Lower leg skin (tissue), 3 donors: Measurements from ENCODE around the gene ITGA7.

Experiments
- POLR2A ChIP-seq, 2 donors: fragments of 450-650 bp; IDR thresholded peaks; one replicate each; pipeline ENCODE4 v1.6.1; 2016 to 2017; ENCODE audit warnings: antibody characterized with exemption in 2 of 2, mild to moderate bottlenecking in 1 of 2, moderate library complexity in 1 of 2
- TF ChIP-seq, protein P1 (sequence below), 3 donors: fragments of 450-650 bp; IDR thresholded peaks; one replicate each; pipeline ENCODE4 v1.5.1; 2016; ENCODE audit warnings: antibody characterized with exemption in 3 of 3, mild to moderate bottlenecking in 3 of 3, moderate library complexity in 2 of 3

- TF ChIP-seq, protein P1, sequence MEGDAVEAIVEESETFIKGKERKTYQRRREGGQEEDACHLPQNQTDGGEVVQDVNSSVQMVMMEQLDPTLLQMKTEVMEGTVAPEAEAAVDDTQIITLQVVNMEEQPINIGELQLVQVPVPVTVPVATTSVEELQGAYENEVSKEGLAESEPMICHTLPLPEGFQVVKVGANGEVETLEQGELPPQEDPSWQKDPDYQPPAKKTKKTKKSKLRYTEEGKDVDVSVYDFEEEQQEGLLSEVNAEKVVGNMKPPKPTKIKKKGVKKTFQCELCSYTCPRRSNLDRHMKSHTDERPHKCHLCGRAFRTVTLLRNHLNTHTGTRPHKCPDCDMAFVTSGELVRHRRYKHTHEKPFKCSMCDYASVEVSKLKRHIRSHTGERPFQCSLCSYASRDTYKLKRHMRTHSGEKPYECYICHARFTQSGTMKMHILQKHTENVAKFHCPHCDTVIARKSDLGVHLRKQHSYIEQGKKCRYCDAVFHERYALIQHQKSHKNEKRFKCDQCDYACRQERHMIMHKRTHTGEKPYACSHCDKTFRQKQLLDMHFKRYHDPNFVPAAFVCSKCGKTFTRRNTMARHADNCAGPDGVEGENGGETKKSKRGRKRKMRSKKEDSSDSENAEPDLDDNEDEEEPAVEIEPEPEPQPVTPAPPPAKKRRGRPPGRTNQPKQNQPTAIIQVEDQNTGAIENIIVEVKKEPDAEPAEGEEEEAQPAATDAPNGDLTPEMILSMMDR (IDR thresholded peaks at IDR 0.05), result no peak
- TF ChIP-seq POLR2A (IDR thresholded peaks at IDR 0.05), result no peak
These were observed 35.2 kb upstream of the ITGA7 start, which contains the start of gene GDF11 for GRCh38 chr12:55742719-55743405.
